ENCODE data around the gene DDX41. TPM values are rescaled to one million over a fixed set of nuclear protein-coding genes. Genes with fewer than 3 reads are reported as not detected.

Gene DDX41
- total RNA-seq, 2 experiments from 2014 or later: 169 to 224 TPM

- Histone ChIP-seq H3K9me3 (ENCODE audit: low read length) (no peaks in the 10 kb centered on the region), H3K4me1 (ENCODE audit: insufficient read depth, low read length, poor library complexity, severe bottlenecking) (no peaks in the 10 kb centered on the region), H3K4me2 (ENCODE audit: low read length) (no peak overlapping the region), H3K4me3 (ENCODE audit: low read depth, low read length, poor library complexity, severe bottlenecking) (no peak overlapping the region), H3K27ac (ENCODE audit: low read depth, low read length, poor library complexity, severe bottlenecking) (no peak overlapping the region), H3K9me2 (ENCODE audit: insufficient read depth, low read length) (no peaks in the 10 kb centered on the region), H3K79me2 (ENCODE audit: insufficient read depth, low read depth, low read length) (no peaks in the 10 kb centered on the region), H3K36me3 (ENCODE audit: insufficient read depth, low read length) (peaks cover 64% of the 10 kb centered on the region), H2AFZ (ENCODE audit: low read length) (no peak overlapping the region), H4K20me1 (ENCODE audit: insufficient read depth, low read length) (no peaks in the 10 kb centered on the region)
- no peak for DNase-seq (ENCODE audit: low spot score)
- BruUV-seq (replicated peaks): no TSS peak
- CTCF ChIA-PET (ENCODE audit: unreplicated experiment): no interaction called here
- no peak for TF ChIP-seq CTCF (conservative IDR thresholded peaks at IDR 0.05; ENCODE audit: low read length)
- TF ChIP-seq EZH2phosphoT487 (IDR thresholded peaks at IDR 0.05; ENCODE audit: borderline replicate concordance, low read depth, low read length): no peak
- POLR2A ChIA-PET: interaction anchor here (1.0 kb wide), 1 partner anchor 22 kb away, joined by 3 read pairs; the partner anchor contains the start of gene DDX41
- intact Hi-C loops (cut with micrococcal nuclease; ENCODE audit: unreplicated experiment): no loop called here
These were observed 22.1 kb upstream of the DDX41 start for GRCh38 chr5:177538876-177539275.

- no peak overlapping the region for H3K4me2 ChIP-seq (ENCODE audit: low read length)
- no peaks in the 10 kb centered on the region for H3K4me1 ChIP-seq (ENCODE audit: insufficient read depth, low read length, poor library complexity, severe bottlenecking)
- intact Hi-C loops (cut with micrococcal nuclease; ENCODE audit: unreplicated experiment): no loop called here
- no peaks in the 10 kb centered on the region for H3K79me2 ChIP-seq (ENCODE audit: insufficient read depth, low read depth, low read length)
- H3K36me3 ChIP-seq (ENCODE audit: insufficient read depth, low read length): peaks cover 67% of the 10 kb centered on the region
- no peak overlapping the region for H2AFZ ChIP-seq (ENCODE audit: low read length)
- ChIA-PET CTCF (ENCODE audit: unreplicated experiment) (no interaction called here), POLR2A (interaction anchor here (1.0 to 1.9 kb wide), 3 partner anchors 9 to 29 kb away, joined by 3 to 6 read pairs (median 4); partner anchors contain the start of genes DDX41 and DOK3)
- no peaks in the 10 kb centered on the region for H4K20me1 ChIP-seq (ENCODE audit: insufficient read depth, low read length)
- H3K4me3 ChIP-seq (ENCODE audit: low read depth, low read length, poor library complexity, severe bottlenecking): no peak overlapping the region
- no peaks in the 10 kb centered on the region for H3K9me2 ChIP-seq (ENCODE audit: insufficient read depth, low read length)
- BruUV-seq (replicated peaks): no TSS peak
- no peak for DNase-seq (ENCODE audit: low spot score)
- H3K9me3 ChIP-seq (ENCODE audit: low read length): no peaks in the 10 kb centered on the region
- TF ChIP-seq CTCF (conservative IDR thresholded peaks at IDR 0.05; ENCODE audit: low read length) (no peak), EZH2phosphoT487 (IDR thresholded peaks at IDR 0.05; ENCODE audit: borderline replicate concordance, low read depth, low read length) (no peak)
- no peak overlapping the region for H3K27ac ChIP-seq (ENCODE audit: low read depth, low read length, poor library complexity, severe bottlenecking)
These were observed 20.9 kb upstream of the DDX41 start for GRCh38 chr5:177537389-177538361.

- BruUV-seq (replicated peaks): no TSS peak
- Histone ChIP-seq H3K4me1 (ENCODE audit: insufficient read depth, low read length, poor library complexity, severe bottlenecking) (no peaks in the 10 kb centered on the region), H2AFZ (ENCODE audit: low read length) (no peak overlapping the region), H4K20me1 (ENCODE audit: insufficient read depth, low read length) (no peaks in the 10 kb centered on the region), H3K4me3 (ENCODE audit: low read depth, low read length, poor library complexity, severe bottlenecking) (no peak overlapping the region), H3K9me3 (ENCODE audit: low read length) (no peaks in the 10 kb centered on the region), H3K36me3 (ENCODE audit: insufficient read depth, low read length) (peaks cover 69% of the 10 kb centered on the region), H3K27ac (ENCODE audit: low read depth, low read length, poor library complexity, severe bottlenecking) (no peak overlapping the region), H3K9me2 (ENCODE audit: insufficient read depth, low read length) (no peaks in the 10 kb centered on the region), H3K79me2 (ENCODE audit: insufficient read depth, low read depth, low read length) (no peaks in the 10 kb centered on the region), H3K4me2 (ENCODE audit: low read length) (no peak overlapping the region)
- ChIA-PET CTCF (ENCODE audit: unreplicated experiment) (no interaction called here), POLR2A (interaction anchor here (1.5 kb wide), 1 partner anchor 28 kb away, joined by 4 read pairs; the partner anchor contains the start of gene DOK3)
- intact Hi-C loops (cut with micrococcal nuclease; ENCODE audit: unreplicated experiment): no loop called here
- TF ChIP-seq CTCF (conservative IDR thresholded peaks at IDR 0.05; ENCODE audit: low read length): no peak
- DNase-seq (ENCODE audit: low spot score): no peak
These were observed 19.6 kb upstream of the DDX41 start for GRCh38 chr5:177536386-177536785.
